Panc1 (cell line): ENCODE data around the gene LMTK2. TPM values are rescaled to one million over a fixed set of nuclear protein-coding genes. Genes with fewer than 3 reads are reported as not detected.
A peak's percentile ranks its signal among the peaks of the same experiment; 100 is the strongest.

Experiments
- ATAC-seq: fragments of 200-7000 bp; cut with Tn5 transposase; 2 replicates; pipeline ENCODE4 v1.9.1; 2020; ENCODE audit warnings: mild to moderate bottlenecking, moderate library complexity
- BruUV-seq: library from RNA; stranded (reverse); fragments of 400-500 nt; replicated peaks from 2 replicates; lab custom pipeline; 2021; lab: Mats Ljungman, UMichigan
- CTCF ChIA-PET: fragments of 300-600 bp; sonication (Branson Sonifier 250); formaldehyde crosslinking; loops from one replicate; lab custom pipeline; 2022; ENCODE audit warnings: antibody characterized with exemption; lab: Charles Lee
- POLR2A ChIA-PET: fragments of 300-600 bp; sonication (Branson Sonifier 250); formaldehyde crosslinking; loops from one replicate; lab custom pipeline; 2022; ENCODE audit warnings: antibody characterized with exemption; lab: Charles Lee
- DNase-seq: peaks from one replicate; pipeline ENCODE4 v3.0.0-alpha.2; 2010; ENCODE audit warnings: low read depth, low spot score
- H3K27ac ChIP-seq: 2 replicates; pipeline ENCODE4 v1.5.1; 2011; ENCODE audit warnings: mild to moderate bottlenecking, low read length, inconsistent platforms
- H3K27me3 ChIP-seq: fragments of 200-500 bp; sonication (Bioruptor generic); 2 replicates; pipeline ENCODE4 v1.6.0; 2014; ENCODE audit warnings: low read length, inconsistent platforms; ENCODE audit not compliant: control insufficient read depth, insufficient read depth
- H3K36me3 ChIP-seq: fragments of 200-500 bp; sonication (Bioruptor generic); 2 replicates; pipeline ENCODE4 v1.5.1; 2014; ENCODE audit warnings: inconsistent platforms, mild to moderate bottlenecking, low read length, moderate library complexity; ENCODE audit not compliant: control insufficient read depth, insufficient read depth
- H3K4me1 ChIP-seq: 2 replicates; pipeline ENCODE4 v1.5.1; 2011; ENCODE audit warnings: inconsistent platforms, mild to moderate bottlenecking, low read length, moderate library complexity; ENCODE audit not compliant: control insufficient read depth, insufficient read depth
- H3K4me3 ChIP-seq, 2 experiments: 2 replicates each; pipeline ENCODE4 v1.5.1; 2011 to 2012; ENCODE audit warnings: low read depth in 2 of 2, low read length in 2 of 2, mild to moderate bottlenecking in 2 of 2, inconsistent platforms in 1 of 2, moderate library complexity in 1 of 2
- H3K9me3 ChIP-seq: fragments of 200-500 bp; sonication (Bioruptor generic); 2 replicates; pipeline ENCODE4 v1.5.1; 2014; ENCODE audit warnings: low read depth, mild to moderate bottlenecking, inconsistent platforms, low read length, moderate library complexity; ENCODE audit not compliant: control insufficient read depth, insufficient read depth
- CTCF ChIP-seq: fragments of 450-650 bp; IDR thresholded peaks from 2 replicates; pipeline ENCODE4 v1.5.1; 2017; ENCODE audit warnings: mild to moderate bottlenecking
- POLR2AphosphoS5 ChIP-seq: IDR thresholded peaks from 2 replicates; pipeline ENCODE4 v1.6.1; 2012; ENCODE audit warnings: mild to moderate bottlenecking, low read depth, low read length, moderate library complexity
- REST ChIP-seq, 2 experiments: IDR thresholded peaks; 2 replicates each; pipeline ENCODE4 v1.6.1; 2011 to 2012; ENCODE audit warnings: low read depth in 2 of 2, control low read depth in 1 of 2, low read length in 1 of 2, mild to moderate bottlenecking in 1 of 2, moderate library complexity in 1 of 2; ENCODE audit not compliant: insufficient read depth in 1 of 2
- SIN3A ChIP-seq: IDR thresholded peaks from 2 replicates; pipeline ENCODE4 v1.6.1; 2012; ENCODE audit warnings: low read depth, mild to moderate bottlenecking, low read length, moderate library complexity, borderline replicate concordance; ENCODE audit not compliant: insufficient read depth
- TCF7L2 ChIP-seq: IDR thresholded peaks from 2 replicates; pipeline ENCODE4 v1.6.1; 2011; ENCODE audit warnings: mild to moderate bottlenecking, low read depth, low read length, inconsistent platforms
- in situ Hi-C: cut with HindIII; loops from 2 replicates; pipeline ENCODE4 v1.10.0; 2016; ENCODE audit warnings: low sequenced_read_pairs, low pct_unique_long_range_greater_than_20kb
- intact Hi-C: fragments of 100-400 bp; cut with micrococcal nuclease; formaldehyde crosslinking; loops from one replicate; pipeline ENCODE4 v1.10.0; 2022; ENCODE audit not compliant: unreplicated experiment
- total RNA-seq: library from RNA; stranded (reverse); gene quantifications from one replicate; pipeline ENCODE4 v1.2.1, GENCODE V29; 2021; ENCODE audit not compliant: unreplicated experiment

The LMTK2 gene
- total RNA-seq, 1 experiment from 2014 or later: 25.4 TPM

GRCh38 chr7:98133181-98133580, 26.5 kb downstream of the LMTK2 start:
- ChIA-PET CTCF (interaction anchor here (0.6 to 1.7 kb wide), 3 partner anchors 11 to 52 kb away, joined by 3 to 4 read pairs (median 3); no protein-coding TSS in a partner anchor), POLR2A (no interaction called here)
- Histone ChIP-seq H3K27me3 (no peaks in the 10 kb centered on the region), H3K36me3 (no peaks in the 10 kb centered on the region), H3K4me3 (no peak overlapping the region), H3K27ac (peak overlapping the region; percentile 49), H3K4me1 (peaks cover 42% of the 10 kb centered on the region), H3K9me3 (no peaks in the 10 kb centered on the region)
- BruUV-seq: no TSS peak
- intact Hi-C loops (no loop called here), in situ Hi-C loops (no loop called here)
- DNase-seq (no peak), ATAC-seq (0 out of 2 replicates have a peak, but pooled peaks have one; percentile 47)
- TF ChIP-seq CTCF (no peak), POLR2AphosphoS5 (no peak), SIN3A (no peak)

DNA sequence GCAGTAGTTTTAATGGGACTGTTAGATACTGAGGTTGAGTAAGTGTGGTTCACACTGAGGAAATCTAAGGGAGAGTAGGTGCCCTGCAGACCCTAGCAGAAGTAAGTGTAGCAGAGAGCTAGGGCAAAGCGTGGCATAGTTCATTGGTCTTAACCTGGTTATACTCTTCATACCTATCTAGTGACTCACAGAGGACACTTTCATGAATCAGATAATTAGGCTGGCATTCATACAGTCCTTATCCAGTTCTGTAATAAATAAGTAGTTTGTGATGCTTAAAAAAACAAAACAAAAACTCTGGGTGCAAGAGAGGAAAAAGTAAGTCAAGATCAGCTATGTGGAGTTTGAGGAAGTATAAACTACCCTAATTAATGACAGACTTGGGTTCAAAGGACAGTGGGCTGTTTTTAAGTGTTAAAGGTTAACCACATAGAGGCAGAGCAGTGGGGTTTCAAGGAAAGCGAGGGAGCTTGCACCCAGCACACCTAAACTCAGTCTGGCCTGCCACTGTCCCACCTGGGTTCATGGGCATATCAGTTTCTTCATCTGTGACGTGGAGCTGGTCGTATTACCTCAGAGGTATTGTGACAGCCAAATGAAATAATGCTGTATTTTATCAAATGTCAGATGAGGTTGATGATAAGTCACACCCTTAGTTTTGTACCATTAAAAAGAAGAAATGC, 27.1 kb downstream of the LMTK2 start:
- in situ Hi-C loops (no loop called here), intact Hi-C loops (no loop called here)
- Histone ChIP-seq H3K4me3 (no peak overlapping the region), H3K36me3 (no peaks in the 10 kb centered on the region), H3K4me1 (peaks cover 42% of the 10 kb centered on the region), H3K27me3 (no peaks in the 10 kb centered on the region), H3K27ac (peak overlapping the region; percentile 49), H3K9me3 (no peaks in the 10 kb centered on the region)
- no peak for DNase-seq
- no TSS peak for BruUV-seq
- ChIA-PET CTCF (interaction anchor here (0.6 to 1.7 kb wide), 4 partner anchors 12 to 51 kb away, joined by 3 to 4 read pairs (median 3); no protein-coding TSS in a partner anchor), POLR2A (interaction anchor here (0.6 kb wide), 1 partner anchor 1047 kb away, joined by 6 read pairs; no protein-coding TSS in a partner anchor)
- no peak for TF ChIP-seq REST (IDR thresholded peaks at IDR 0.05; ENCODE audit: insufficient read depth in 1 of 2, low read depth in 2 of 2, low read length in 1 of 2)
- no peak for TF ChIP-seq SIN3A
- TF ChIP-seq TCF7L2: no peak
- peak; percentile 86 for ATAC-seq
